BJ (cell line): ENCODE measurements around the gene TAF3. TPM values are rescaled to one million over a fixed set of nuclear protein-coding genes. Genes with fewer than 3 reads are reported as not detected.

Experiments
- CTCF ChIA-PET: fragments of 350-600 bp; formaldehyde crosslinking; extraction: SDS; loops from one replicate; lab custom pipeline; 2021; ENCODE audit warnings: antibody characterized with exemption, inconsistent platforms; lab: Yijun Ruan, JAX
- POLR2A ChIA-PET: fragments of 300-600 bp; sonication (Branson Sonifier 250); formaldehyde crosslinking; extraction: SDS; loops from one replicate; lab custom pipeline; 2021; ENCODE audit warnings: antibody characterized with exemption; lab: Charles Lee
- DNase-seq: peaks from one replicate; pipeline ENCODE4 v3.0.0-alpha.2; 2011; ENCODE audit warnings: low read depth
- H3K27me3 ChIP-seq: 2 replicates; pipeline ENCODE4 v1.6.0; 2011; ENCODE audit warnings: low read length; ENCODE audit not compliant: control insufficient read depth, insufficient read depth
- H3K36me3 ChIP-seq: 2 replicates; pipeline ENCODE4 v1.5.1; 2011; ENCODE audit warnings: low read length; ENCODE audit not compliant: control insufficient read depth, insufficient read depth
- H3K4me3 ChIP-seq: 2 replicates; pipeline ENCODE4 v1.5.1; 2011; ENCODE audit warnings: low read depth, mild to moderate bottlenecking, control low read depth, low read length
- CTCF ChIP-seq: IDR thresholded peaks from 2 replicates; pipeline ENCODE4 v1.5.1; 2011; ENCODE audit warnings: low read depth, mild to moderate bottlenecking, control low read depth, inconsistent platforms, low read length, moderate library complexity; ENCODE audit not compliant: insufficient read depth
- polyA plus RNA-seq: library from polyadenylated mRNA; depleted of rRNA; stranded (reverse); fragments of >200 nt; gene quantifications from 2 replicates; pipeline ENCODE4 v1.2.3, GENCODE V29; 2011

TAF3 gene
- polyA plus RNA-seq, 1 experiment, result 1.8 TPM

GRCh38 chr10:7856678-7857077, 38.4 kb downstream of the TAF3 start:
- Histone ChIP-seq H3K36me3 (no peaks in the 10 kb centered on the region), H3K4me3 (no peak overlapping the region), H3K27me3 (no peaks in the 10 kb centered on the region)
- DNase-seq, result no peak
- no peak for TF ChIP-seq CTCF
- ChIA-PET POLR2A (no interaction called here), CTCF (interaction anchor here (0.8 to 1.5 kb wide), 2 partner anchors 15 to 1383 kb away, joined by 3 read pairs; no protein-coding TSS in a partner anchor)

DNA sequence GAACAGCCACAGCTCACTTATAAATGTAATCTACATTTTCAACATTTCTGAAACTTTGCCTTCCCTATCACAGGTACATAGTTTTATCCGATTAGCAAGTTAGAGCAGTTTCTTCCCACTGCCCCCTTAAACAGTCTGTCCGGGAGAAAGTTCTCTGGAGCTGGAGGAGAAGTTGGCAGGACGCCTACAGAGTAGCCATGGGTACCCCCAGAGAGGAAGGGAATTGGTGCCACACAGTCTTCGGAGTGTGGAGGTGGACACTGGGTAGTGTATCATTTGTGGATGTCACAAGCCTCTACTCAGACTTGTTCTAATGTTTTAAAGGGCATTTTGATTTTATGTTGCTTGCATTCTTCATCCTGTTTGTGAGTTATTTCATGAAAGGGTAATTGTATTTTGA, 39.0 kb downstream of the TAF3 start:
- ChIA-PET CTCF (interaction anchor here (1.5 kb wide), 1 partner anchor 14 kb away, joined by 3 read pairs; no protein-coding TSS in a partner anchor), POLR2A (no interaction called here)
- no peaks in the 10 kb centered on the region for H3K36me3 ChIP-seq
- H3K27me3 ChIP-seq, result no peaks in the 10 kb centered on the region
- no peak for DNase-seq
- no peak overlapping the region for H3K4me3 ChIP-seq
- no peak for TF ChIP-seq CTCF

- POLR2A ChIA-PET, result no interaction called here
- CTCF ChIA-PET, result interaction anchor here (1.1 kb wide), 1 partner anchor 10 kb away, joined by 3 read pairs; no protein-coding TSS in a partner anchor
- TF ChIP-seq CTCF, result no peak
- no peaks in the 10 kb centered on the region for H3K27me3 ChIP-seq
- DNase-seq, result no peak
- no peak overlapping the region for H3K4me3 ChIP-seq
- no peaks in the 10 kb centered on the region for H3K36me3 ChIP-seq
Observed at GRCh38 chr10:7861509-7862120, 43.3 kb downstream of the TAF3 start.

- no peak for TF ChIP-seq CTCF
- no peak overlapping the region for H3K4me3 ChIP-seq
- CTCF ChIA-PET, result interaction anchor here (0.5 to 1.1 kb wide), 3 partner anchors 9 to 77 kb away, joined by 3 read pairs; no protein-coding TSS in a partner anchor
- H3K27me3 ChIP-seq, result no peaks in the 10 kb centered on the region
- H3K36me3 ChIP-seq, result no peaks in the 10 kb centered on the region
- DNase-seq, result no peak
- POLR2A ChIA-PET, result no interaction called here
Observed at GRCh38 chr10:7862121-7862514, 43.8 kb downstream of the TAF3 start.

DNA sequence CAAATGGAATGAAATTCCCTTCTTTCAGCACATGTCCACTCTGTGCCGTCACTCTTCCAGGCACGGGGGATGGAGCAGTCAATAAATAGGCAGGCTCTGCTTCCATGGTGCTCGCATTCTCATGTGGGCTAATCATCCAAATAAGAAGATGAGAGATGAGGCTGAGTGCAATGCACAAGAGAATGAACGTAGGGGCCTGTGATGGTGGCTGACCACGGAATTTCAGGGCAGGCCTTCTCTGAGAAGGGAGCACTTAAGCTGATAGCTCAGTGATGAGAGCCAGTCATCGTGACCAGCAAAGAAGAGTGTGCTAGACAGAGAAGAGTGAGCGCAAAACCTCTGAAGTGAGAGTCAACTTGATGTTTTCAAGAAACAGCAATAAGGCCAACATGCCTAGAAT, 47.9 kb downstream of the TAF3 start:
- Histone ChIP-seq H3K4me3 (no peak overlapping the region), H3K36me3 (no peaks in the 10 kb centered on the region), H3K27me3 (no peaks in the 10 kb centered on the region)
- no peak for DNase-seq
- CTCF ChIA-PET, result interaction anchor here (1.0 kb wide), 1 partner anchor 1344 kb away, joined by 3 read pairs; no protein-coding TSS in a partner anchor
- POLR2A ChIA-PET, result no interaction called here
- no peak for TF ChIP-seq CTCF
